GM10266 (cell line): Measurements from ENCODE around the gene RB1.
"Not testable (repeated sequence)": the region's sequence is repeated elsewhere in the genome, so short reads cannot be mapped to it uniquely, and the experiment has no call there.

ENCODE experiments used
- DNase-seq: peaks from one replicate; pipeline ENCODE4 v3.0.0; 2012; ENCODE audit errors: extremely low spot score
- CTCF ChIP-seq: IDR thresholded peaks from 2 replicates; pipeline ENCODE4 v1.5.1; 2012; ENCODE audit warnings: mild to moderate bottlenecking, low read depth; ENCODE audit not compliant: control insufficient read depth, insufficient read depth; ENCODE audit errors: missing control alignments

The RB1 gene

DNA sequence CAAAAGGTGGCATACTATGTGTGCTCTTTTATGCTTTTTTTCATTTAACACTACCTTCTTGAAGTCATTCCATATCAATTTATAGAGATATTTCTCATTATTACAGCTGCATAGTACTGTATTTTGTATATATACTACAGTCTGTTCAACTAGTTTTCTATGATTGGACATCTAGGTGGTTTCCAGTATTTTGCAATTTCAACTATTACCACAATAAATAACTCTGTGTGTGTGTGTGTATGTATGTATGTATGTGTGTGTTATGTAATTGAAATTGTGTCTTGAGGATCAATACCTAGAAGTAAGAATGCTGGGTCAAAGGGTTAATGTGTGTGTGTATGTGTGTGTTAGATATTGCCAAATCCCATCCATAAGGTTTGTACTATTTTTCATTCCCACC lies 102.3 kb downstream of the RB1 start:
- TF ChIP-seq CTCF = no peak
- DNase-seq = no peak

DNA sequence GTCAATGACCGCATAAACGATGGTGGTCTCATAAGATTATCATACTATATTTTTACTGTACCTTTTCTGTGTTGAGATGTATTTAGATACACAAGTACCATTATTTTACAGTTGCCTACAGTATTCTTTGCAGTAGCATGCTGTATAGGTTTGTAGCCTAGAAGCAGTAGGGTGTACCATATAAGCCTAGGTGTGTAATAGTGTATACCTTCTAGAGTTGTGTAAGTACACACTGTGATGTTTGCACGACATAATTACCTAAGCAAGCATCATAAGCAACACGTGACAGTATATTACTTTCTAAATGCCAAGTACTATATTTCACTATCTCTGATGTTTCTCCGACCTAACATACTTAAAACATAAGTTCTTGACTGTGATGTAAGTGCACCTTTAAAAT lies 106.6 kb downstream of the RB1 start:
- DNase-seq = no peak
- no peak for TF ChIP-seq CTCF

DNA sequence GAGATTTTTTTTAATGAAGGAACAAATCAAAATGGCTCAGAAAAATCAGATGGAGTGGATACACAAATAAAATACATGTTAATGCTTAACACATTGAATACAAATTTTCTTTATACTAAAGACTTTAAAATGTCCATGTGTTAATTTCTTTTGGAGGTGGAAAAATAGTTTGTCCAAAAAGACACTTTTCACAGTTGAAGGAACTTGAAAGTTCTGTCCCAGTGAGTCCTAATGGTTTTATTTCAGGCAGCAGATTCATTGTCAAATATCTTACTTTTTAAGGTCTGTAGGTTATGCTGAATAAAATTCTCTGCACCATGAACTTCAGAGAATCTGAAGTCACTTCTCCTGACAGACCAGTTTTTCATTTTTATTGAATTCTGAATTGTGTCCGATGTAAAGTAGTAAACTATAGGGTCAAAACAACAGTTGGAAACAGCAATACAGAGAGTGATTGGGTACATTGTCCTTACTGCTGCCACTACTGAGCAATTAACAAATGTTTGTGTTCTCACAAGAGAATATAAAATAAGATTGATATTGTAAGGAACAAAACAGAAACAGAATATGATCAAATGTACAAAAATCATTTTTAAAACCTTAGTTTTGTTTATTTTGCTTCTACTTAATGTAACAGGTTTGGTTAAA lies 107.7 kb downstream of the RB1 start:
- no peak for TF ChIP-seq CTCF
- DNase-seq = no peak

GRCh38 chr13:48411841-48412531 lies 108.4 kb downstream of the RB1 start:
- no peak for TF ChIP-seq CTCF
- DNase-seq = no peak

- DNase-seq = no peak
- TF ChIP-seq CTCF = no peak
These were observed 109.4 kb downstream of the RB1 start, which contains the start of gene LPAR6 for GRCh38 chr13:48412881-48413351. LPAR6 (minus strand) TSS chr13:48413113; CDS start chr13:48412423, 690 bp downstream.

DNA sequence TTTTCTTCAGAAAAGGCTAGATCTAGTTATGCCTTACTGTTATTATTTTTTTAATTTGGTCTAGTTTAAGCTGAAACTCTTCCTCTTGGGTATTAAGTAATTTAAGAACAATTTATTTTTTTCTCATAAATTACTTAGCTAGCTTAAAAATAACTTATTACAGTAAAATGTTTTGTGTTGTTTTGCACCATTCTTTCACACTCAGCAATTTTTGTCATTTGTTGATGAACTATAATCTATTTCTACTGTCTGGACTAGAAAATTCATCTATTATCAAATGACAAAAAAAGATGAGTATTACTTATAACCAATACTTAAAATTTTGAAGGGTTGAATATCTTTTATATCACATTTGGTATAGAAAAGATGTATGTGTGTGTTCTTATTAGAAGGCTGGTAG lies 111.0 kb downstream of the RB1 start:
- TF ChIP-seq CTCF = no peak
- DNase-seq = no peak

GRCh38 chr13:48415516-48415915 lies 112.0 kb downstream of the RB1 start:
- no peak for DNase-seq
- no peak for TF ChIP-seq CTCF

DNA sequence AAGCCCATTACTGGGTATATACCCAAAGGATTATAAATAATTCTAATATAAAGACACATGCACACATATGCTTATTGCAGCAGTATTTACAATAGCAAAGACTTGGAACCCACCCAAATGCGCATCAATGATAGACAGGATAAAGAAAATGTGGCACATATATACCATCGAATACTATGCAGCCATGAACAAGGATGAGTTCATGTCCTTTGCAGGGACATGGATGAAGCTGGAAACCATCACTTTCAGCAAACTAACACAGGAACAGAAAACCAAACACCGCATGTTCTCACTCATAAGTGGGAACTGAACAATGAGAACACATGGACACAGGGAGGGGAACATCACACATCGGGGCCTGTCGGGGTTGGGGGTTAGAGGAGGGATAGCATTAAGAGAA lies 118.5 kb downstream of the RB1 start:
- DNase-seq = not testable (repeated sequence)
